PC-3 (cell line): ENCODE results near the gene ZBTB7B. TPM values are rescaled to one million over a fixed set of nuclear protein-coding genes. Genes with fewer than 3 reads are reported as not detected.

Experiments used
- ATAC-seq: fragments of 200-7000 bp; cut with Tn5 transposase; 2 replicates; pipeline ENCODE4 v1.9.1; 2020; ENCODE audit warnings: mild to moderate bottlenecking, moderate library complexity
- BruUV-seq: library from RNA; stranded (reverse); fragments of 400-500 nt; replicated peaks from 2 replicates; lab custom pipeline; 2021; lab: Mats Ljungman, UMichigan
- CTCF ChIA-PET: fragments of 300-600 bp; sonication (Branson Sonifier 250); formaldehyde crosslinking; loops from one replicate; lab custom pipeline; 2022; ENCODE audit warnings: antibody characterized with exemption; lab: Charles Lee
- POLR2A ChIA-PET: fragments of 300-600 bp; sonication (Branson Sonifier 250); formaldehyde crosslinking; loops from one replicate; lab custom pipeline; 2022; ENCODE audit warnings: antibody characterized with exemption; ENCODE audit not compliant: unreplicated experiment; lab: Charles Lee
- DNase-seq: peaks from one replicate; pipeline ENCODE4 v3.0.0-alpha.2; 2015
- H2AFZ ChIP-seq: fragments of 300-600 bp; sonication (generic); 2 replicates; pipeline ENCODE4 v1.6.0; 2016; ENCODE audit warnings: antibody characterized with exemption, low read length
- H3F3A ChIP-seq: fragments of 300-600 bp; sonication (generic); one replicate; pipeline ENCODE4 v1.6.0; 2017; ENCODE audit warnings: antibody characterized with exemption, low read length, control low read depth, mild to moderate bottlenecking; ENCODE audit not compliant: unreplicated experiment
- H3K27ac ChIP-seq: fragments of 300-600 bp; sonication (generic); 2 replicates; pipeline ENCODE4 v1.5.1; 2016; ENCODE audit warnings: mild to moderate bottlenecking, low read length
- H3K27me3 ChIP-seq: fragments of 300-600 bp; sonication (generic); 2 replicates; pipeline ENCODE4 v1.6.1; 2016; ENCODE audit warnings: low read length, mixed read lengths
- H3K36me3 ChIP-seq: fragments of 300-600 bp; sonication (generic); 2 replicates; pipeline ENCODE4 v1.6.1; 2016; ENCODE audit warnings: low read depth, mixed run types, low read length, mixed read lengths
- H3K4me1 ChIP-seq: fragments of 300-600 bp; sonication (generic); 2 replicates; pipeline ENCODE4 v1.5.1; 2016; ENCODE audit warnings: low read length; ENCODE audit not compliant: insufficient read depth
- H3K4me2 ChIP-seq: fragments of 300-600 bp; sonication (generic); 2 replicates; pipeline ENCODE4 v1.6.0; 2016; ENCODE audit warnings: low read length
- H3K4me3 ChIP-seq: fragments of 300-600 bp; sonication (generic); 2 replicates; pipeline ENCODE4 v1.5.1; 2016; ENCODE audit warnings: mild to moderate bottlenecking, low read length, mixed read lengths
- H3K79me2 ChIP-seq: fragments of 300-600 bp; sonication (generic); 2 replicates; pipeline ENCODE4 v1.6.1; 2017; ENCODE audit warnings: low read length, mixed read lengths
- H3K9ac ChIP-seq: fragments of 300-600 bp; sonication (generic); 2 replicates; pipeline ENCODE4 v1.6.0; 2016; ENCODE audit warnings: mild to moderate bottlenecking, low read length
- H3K9me2 ChIP-seq: fragments of 300-600 bp; sonication (generic); replicated peaks from 2 replicates; pipeline ENCODE4 v1.6.1; 2016; ENCODE audit warnings: mixed run types, low read length, mixed read lengths
- H3K9me3 ChIP-seq: fragments of 300-600 bp; sonication (generic); 2 replicates; pipeline ENCODE4 v1.6.1; 2016; ENCODE audit warnings: low read length, mixed read lengths
- H4K20me1 ChIP-seq: fragments of 300-600 bp; sonication (generic); 2 replicates; pipeline ENCODE4 v1.6.1; 2016; ENCODE audit warnings: low read length, mixed read lengths
- CTCF ChIP-seq: fragments of 300-600 bp; sonication (generic); conservative IDR thresholded peaks from 2 replicates; pipeline ENCODE4 v1.5.1; 2017; ENCODE audit warnings: antibody characterized with exemption, low read depth, mild to moderate bottlenecking, low read length
- EZH2 ChIP-seq: fragments of 300-600 bp; sonication (generic); IDR thresholded peaks from one replicate; pipeline ENCODE4 v1.6.1; 2017; ENCODE audit warnings: antibody characterized with exemption, mild to moderate bottlenecking, low read length; ENCODE audit not compliant: unreplicated experiment
- EZH2phosphoT487 ChIP-seq: fragments of 300-600 bp; sonication (generic); IDR thresholded peaks from 2 replicates; pipeline ENCODE4 v1.6.1; 2018; ENCODE audit warnings: mild to moderate bottlenecking, antibody characterized with exemption, low read length, borderline replicate concordance
- intact Hi-C: fragments of 100-400 bp; cut with micrococcal nuclease; formaldehyde crosslinking; loops from 2 replicates; pipeline ENCODE4 v1.9.0; 2023
- total RNA-seq: library from RNA; depleted of rRNA; stranded (reverse); fragments of >200 nt; gene quantifications from 2 replicates; pipeline ENCODE4 v1.2.3, GENCODE V29; 2014

Gene ZBTB7B
- total RNA-seq, 1 experiment from 2014 or later, result 39.7 TPM

GRCh38 chr1:154962795-154963330 lies 39.7 kb upstream of the ZBTB7B start:
- no peaks in the 10 kb centered on the region for H3F3A ChIP-seq
- H3K4me3 ChIP-seq, result peak overlapping the region; percentile 71
- POLR2A ChIA-PET, result no interaction called here
- CTCF ChIA-PET, result no interaction called here
- H2AFZ ChIP-seq, result no peak overlapping the region
- peak overlapping the region; percentile 96 for H3K9ac ChIP-seq
- peaks cover 17% of the 10 kb centered on the region for H3K4me1 ChIP-seq
- H3K9me2 ChIP-seq, result no peaks in the 10 kb centered on the region
- no TSS peak for BruUV-seq
- H4K20me1 ChIP-seq, result no peaks in the 10 kb centered on the region
- peak overlapping the region; percentile 88 for H3K4me2 ChIP-seq
- intact Hi-C loops, result no loop called here
- H3K36me3 ChIP-seq, result peaks cover 49% of the 10 kb centered on the region
- no peak for DNase-seq
- no peak for ATAC-seq
- peaks cover 42% of the 10 kb centered on the region for H3K79me2 ChIP-seq
- TF ChIP-seq CTCF (no peak), EZH2 (no peak), EZH2phosphoT487 (no peak)
- H3K27ac ChIP-seq, result no peak overlapping the region
- H3K9me3 ChIP-seq, result no peaks in the 10 kb centered on the region
- no peaks in the 10 kb centered on the region for H3K27me3 ChIP-seq

GRCh38 chr1:154963643-154964042 lies 39.0 kb upstream of the ZBTB7B start:
- no peak overlapping the region for H3K9ac ChIP-seq
- H3K9me3 ChIP-seq, result no peaks in the 10 kb centered on the region
- ATAC-seq, result no peak
- TF ChIP-seq EZH2 (no peak), CTCF (no peak), EZH2phosphoT487 (no peak)
- no peaks in the 10 kb centered on the region for H3K27me3 ChIP-seq
- H3F3A ChIP-seq, result no peaks in the 10 kb centered on the region
- intact Hi-C loops, result loop anchor here (1.0 kb wide), 1 partner anchor 9 kb away; no protein-coding TSS in a partner anchor
- peaks cover 17% of the 10 kb centered on the region for H3K4me1 ChIP-seq
- BruUV-seq, result no TSS peak
- no peak overlapping the region for H2AFZ ChIP-seq
- ChIA-PET POLR2A (no interaction called here), CTCF (no interaction called here)
- H3K79me2 ChIP-seq, result peaks cover 42% of the 10 kb centered on the region
- no peak overlapping the region for H3K27ac ChIP-seq
- H3K9me2 ChIP-seq, result no peaks in the 10 kb centered on the region
- peaks cover 51% of the 10 kb centered on the region for H3K36me3 ChIP-seq
- no peak overlapping the region for H3K4me2 ChIP-seq
- H4K20me1 ChIP-seq, result no peaks in the 10 kb centered on the region
- no peak overlapping the region for H3K4me3 ChIP-seq
- DNase-seq, result no peak

GRCh38 chr1:154964359-154964758 lies 38.2 kb upstream of the ZBTB7B start:
- H3K9me2 ChIP-seq, result no peaks in the 10 kb centered on the region
- no peaks in the 10 kb centered on the region for H3K9me3 ChIP-seq
- no TSS peak for BruUV-seq
- ChIA-PET CTCF (interaction anchor here (0.5 to 0.7 kb wide), 2 partner anchors 53 to 56 kb away, joined by 3 to 4 read pairs; no protein-coding TSS in a partner anchor), POLR2A (no interaction called here)
- no peak for ATAC-seq
- DNase-seq, result no peak
- peaks cover 17% of the 10 kb centered on the region for H3K4me1 ChIP-seq
- TF ChIP-seq EZH2phosphoT487 (no peak), EZH2 (no peak), CTCF (no peak)
- no peak overlapping the region for H3K27ac ChIP-seq
- H3K4me3 ChIP-seq, result no peak overlapping the region
- H4K20me1 ChIP-seq, result no peaks in the 10 kb centered on the region
- H3K27me3 ChIP-seq, result no peaks in the 10 kb centered on the region
- H3K4me2 ChIP-seq, result no peak overlapping the region
- intact Hi-C loops, result loop anchor here (1.0 kb wide), 1 partner anchor 8 kb away; no protein-coding TSS in a partner anchor
- no peak overlapping the region for H2AFZ ChIP-seq
- H3K9ac ChIP-seq, result no peak overlapping the region
- H3F3A ChIP-seq, result no peaks in the 10 kb centered on the region
- H3K79me2 ChIP-seq, result peaks cover 44% of the 10 kb centered on the region
- peaks cover 45% of the 10 kb centered on the region for H3K36me3 ChIP-seq
